ENCODE measurements around the gene POFUT2. TPM values are rescaled to one million over a fixed set of nuclear protein-coding genes. Genes with fewer than 3 reads are reported as not detected.

POFUT2 gene
- total and polyA plus RNA-seq, 12 donors, result 13.1 to 68.9 (median 32.9) TPM

GRCh38 chr21:45326169-45326851, 38.6 kb upstream of the POFUT2 start:
- WGBS, 4 donors, result 85 to 92% (median 89%) methylated on average over 7 to 25 of the region's 25 CpGs
- H3K9me3 ChIP-seq (replicated peaks in 1 of 3), result no peaks in the 10 kb centered on the region
- no peaks in the 10 kb centered on the region for H3K27me3 ChIP-seq
- intact Hi-C loops (cut with DNase I), result no loop called here
- H3K36me3 ChIP-seq (replicated peaks in 1 of 2), result no peaks in the 10 kb centered on the region
- H3K4me1 ChIP-seq (replicated peaks in 1 of 2), result no peaks in the 10 kb centered on the region
- TF ChIP-seq CTCF (IDR thresholded peaks at IDR 0.05), result no peak
- TF ChIP-seq POLR2A (IDR thresholded peaks at IDR 0.05), result no peak
- DNase-seq, result peak in 2 of 7 donors; percentile 11 to 13
- no peak overlapping the region for H3K4me3 ChIP-seq
- no peak overlapping the region for H3K27ac ChIP-seq

- Histone ChIP-seq H3K4me1 (replicated peaks in 1 of 2) (no peaks in the 10 kb centered on the region), H3K27ac (no peak overlapping the region), H3K27me3 (no peaks in the 10 kb centered on the region), H3K9me3 (replicated peaks in 1 of 3) (no peaks in the 10 kb centered on the region), H3K36me3 (replicated peaks in 1 of 2) (no peaks in the 10 kb centered on the region), H3K4me3 (no peak overlapping the region)
- WGBS, 4 donors, result 68 to 86% (median 84%) methylated on average over 13 to 32 of the region's 32 CpGs
- TF ChIP-seq POLR2A (IDR thresholded peaks at IDR 0.05), result no peak
- no peak for TF ChIP-seq CTCF (IDR thresholded peaks at IDR 0.05)
- peak in 2 of 7 donors; percentile 6 to 12 for DNase-seq
- intact Hi-C loops (cut with DNase I), result no loop called here
Observed at GRCh38 chr21:45325206-45326168, 37.8 kb upstream of the POFUT2 start.

- H3K9me3 ChIP-seq (replicated peaks in 1 of 3), result no peaks in the 10 kb centered on the region
- peak in 2 of 7 donors; percentile 8 to 28 for DNase-seq
- peaks cover 0 to 3% of the 10 kb centered on the region in 2 donors for H3K4me1 ChIP-seq (replicated peaks in 1 of 2)
- H3K27me3 ChIP-seq, result no peaks in the 10 kb centered on the region
- WGBS, 4 donors, result 81 to 85% (median 83%) methylated on average over 18 to 27 of the region's 27 CpGs
- intact Hi-C loops (cut with DNase I), result no loop called here
- no peaks in the 10 kb centered on the region for H3K36me3 ChIP-seq (replicated peaks in 1 of 2)
- peak overlapping the region in 1 of 5 donors; percentile 16 for H3K27ac ChIP-seq
- H3K4me3 ChIP-seq, result no peak overlapping the region
- no peak for TF ChIP-seq POLR2A (IDR thresholded peaks at IDR 0.05)
- no peak for TF ChIP-seq CTCF (IDR thresholded peaks at IDR 0.05)
Observed at GRCh38 chr21:45324489-45325205, 37.0 kb upstream of the POFUT2 start.

Measured in adrenal gland (tissue), 12 donors.